HG02981 (cell line): Measurements from ENCODE around the gene CDCP1.

Source experiments
- ATAC-seq: cut with Tn5 transposase; IDR thresholded peaks from one replicate; pipeline ENCODE4 v1.9.1; 2021; ENCODE audit warnings: mild to moderate bottlenecking, moderate library complexity; ENCODE audit not compliant: unreplicated experiment

CDCP1 gene

GRCh38 chr3:45145681-45146614 lies at the start of gene CDCP1:
Gene CDCP1 (minus strand): TSS chr3:45146378. CDS start chr3:45146287, 91 bp downstream.
- ATAC-seq, result no peak

DNA sequence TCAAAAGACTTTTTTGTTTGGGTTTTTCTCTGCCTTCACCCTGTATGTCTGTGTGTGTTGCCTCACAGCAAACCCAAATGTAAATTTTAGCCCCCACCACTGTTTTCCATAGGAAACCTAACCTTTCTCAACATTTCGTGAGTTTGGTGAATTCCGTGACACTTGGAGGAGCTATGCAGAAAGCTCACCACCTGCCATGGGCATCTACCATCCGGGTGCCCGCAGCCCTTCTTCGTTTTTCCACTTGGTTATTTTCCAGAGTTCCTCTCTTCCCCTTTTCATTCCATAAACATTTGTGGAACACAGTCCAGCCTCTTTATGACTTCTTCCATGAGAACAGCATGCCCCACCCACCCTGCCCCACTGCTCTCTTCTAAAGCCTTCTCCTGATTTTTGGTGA lies 48.6 kb upstream of the CDCP1 start:
- no peak for ATAC-seq

- no peak for ATAC-seq
Measured at GRCh38 chr3:45191924-45192417, 45.8 kb upstream of the CDCP1 start.

- ATAC-seq, result no peak
Measured at GRCh38 chr3:45191424-45191823, 45.2 kb upstream of the CDCP1 start.

DNA sequence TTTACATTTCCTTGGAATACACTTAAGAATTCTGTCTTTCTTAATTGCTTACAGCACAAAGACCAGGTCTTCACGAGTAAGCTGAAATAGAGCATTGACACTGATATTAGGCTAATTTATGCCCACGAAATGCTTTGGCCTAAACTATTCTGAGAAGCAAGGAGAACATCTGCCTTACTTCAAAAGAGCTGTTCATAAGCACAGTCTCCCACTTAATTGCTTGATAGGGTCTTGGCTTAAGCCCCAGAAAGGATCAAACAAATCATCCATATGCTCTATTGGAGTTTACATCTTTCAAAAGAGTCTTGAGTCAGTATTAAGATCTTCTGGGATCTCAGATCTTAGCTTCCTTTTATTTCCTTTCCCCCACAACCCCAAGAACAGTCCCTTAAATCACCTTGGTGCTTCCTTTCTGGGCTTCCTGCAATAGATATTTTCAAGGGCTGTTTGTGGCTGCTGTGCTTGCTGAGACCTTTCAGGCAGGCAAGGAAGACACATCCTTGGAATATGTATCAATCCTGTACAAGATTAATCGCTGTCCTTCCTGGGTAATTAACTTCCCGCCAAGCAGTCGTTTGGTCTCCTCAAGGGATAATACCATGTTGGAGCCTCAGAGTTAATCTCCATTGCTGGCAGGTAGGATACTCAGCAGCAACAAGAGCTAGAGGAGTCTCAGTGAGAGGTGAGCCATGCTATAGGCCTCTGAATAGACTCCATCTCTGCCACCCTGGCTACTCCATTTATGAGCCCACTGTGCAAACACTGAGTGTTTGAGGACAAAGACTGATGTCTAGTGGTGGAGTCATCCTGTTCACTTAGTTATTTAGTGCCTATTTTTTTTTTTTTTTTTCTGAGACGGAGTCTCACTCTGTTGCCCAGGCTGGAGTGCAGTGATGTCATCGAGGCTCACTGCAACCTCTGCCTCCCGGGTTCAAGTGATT lies 42.8 kb upstream of the CDCP1 start:
- ATAC-seq, result no peak

- no peak for ATAC-seq
Measured at GRCh38 chr3:45187694-45188141, 41.5 kb upstream of the CDCP1 start.

DNA sequence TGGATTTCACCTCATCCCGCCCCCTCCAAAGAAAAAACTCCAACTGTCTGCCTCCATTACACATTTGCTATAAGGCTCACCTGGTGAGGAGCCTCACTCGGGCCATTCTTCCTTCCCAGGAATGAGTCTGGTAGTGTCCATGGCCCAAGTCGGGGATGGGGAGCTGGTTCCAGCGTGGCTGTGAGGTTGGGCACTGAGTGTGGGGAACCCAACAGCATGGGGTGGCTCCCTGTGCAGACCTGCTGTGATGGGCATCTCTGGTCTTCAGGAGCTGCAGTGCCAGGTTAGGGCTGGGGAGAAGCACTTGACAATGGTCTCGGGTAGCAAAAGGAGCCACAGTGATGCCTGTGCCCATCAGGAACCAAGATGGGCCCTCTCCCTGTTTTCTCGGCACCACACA lies 40.7 kb upstream of the CDCP1 start:
- ATAC-seq, result no peak

- ATAC-seq, result no peak
Measured at GRCh38 chr3:45185461-45185860, 39.3 kb upstream of the CDCP1 start.

GRCh38 chr3:45185052-45185451 lies 38.9 kb upstream of the CDCP1 start:
- no peak for ATAC-seq

GRCh38 chr3:45183872-45184262 lies 37.7 kb upstream of the CDCP1 start:
- ATAC-seq, result no peak

DNA sequence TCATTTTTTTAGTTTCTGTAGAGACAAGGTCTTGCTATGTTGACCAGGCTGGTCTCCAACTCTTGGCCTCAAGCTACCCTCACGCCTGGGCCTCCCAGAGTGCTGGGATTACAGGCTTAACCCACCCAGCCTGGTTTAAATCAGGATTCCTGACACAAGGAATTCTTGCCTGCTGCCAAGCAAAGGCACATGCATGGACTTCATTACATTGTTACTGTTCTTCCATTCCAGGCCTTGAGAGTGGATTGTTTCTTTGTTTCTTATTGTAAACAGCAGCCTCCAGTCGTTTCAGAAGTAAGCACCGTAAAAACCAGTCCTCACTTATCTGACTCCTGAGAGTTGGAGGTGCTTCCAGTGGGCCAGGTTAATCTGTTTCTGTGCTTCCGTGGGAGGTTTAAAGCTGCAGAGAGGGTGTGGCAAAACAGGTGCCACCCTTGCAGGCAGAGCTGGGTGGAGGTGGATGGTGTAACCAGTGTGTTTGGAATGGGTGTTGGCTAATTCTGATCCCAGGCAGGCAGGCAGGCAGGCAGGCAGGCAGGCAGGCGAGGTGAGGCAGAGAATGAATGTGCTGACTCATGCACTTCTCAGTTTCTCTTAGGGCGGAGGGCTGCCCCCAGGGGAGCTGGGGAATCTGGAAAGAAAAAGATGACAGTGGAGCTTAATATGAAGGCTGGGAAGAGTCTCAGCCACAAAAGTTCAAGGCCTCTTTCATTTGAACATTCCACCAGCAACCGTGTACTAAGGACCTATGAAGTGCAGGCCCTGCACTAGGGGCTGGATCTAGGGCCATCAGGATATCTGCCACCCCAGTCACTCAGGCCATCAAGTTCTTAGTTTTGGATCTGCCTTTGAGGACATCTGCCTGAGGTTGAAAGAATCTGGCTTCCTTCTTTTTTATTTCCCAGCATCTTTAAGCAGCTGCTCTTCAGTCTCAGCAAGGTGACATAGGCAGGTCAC lies 37.0 kb upstream of the CDCP1 start:
- ATAC-seq, result no peak

DNA sequence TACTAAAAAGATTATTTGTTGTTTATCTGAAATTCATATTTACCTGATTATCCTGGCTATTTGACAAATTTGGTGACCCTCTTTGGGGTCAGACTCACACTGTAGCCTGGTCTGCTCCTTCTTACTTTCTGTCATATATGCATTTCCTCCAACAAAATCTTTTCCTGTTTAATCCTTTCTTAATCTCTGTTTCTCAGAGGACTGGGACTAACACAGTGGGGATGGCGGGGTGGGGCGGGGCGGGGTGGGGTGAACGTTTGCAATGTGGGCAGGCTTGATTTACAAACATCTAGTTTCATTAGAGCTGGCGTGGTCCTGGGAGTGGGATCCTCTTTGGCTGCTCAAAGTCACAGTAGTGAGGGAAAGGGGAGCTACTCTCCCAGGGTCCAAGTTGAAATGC lies 35.3 kb upstream of the CDCP1 start:
- no peak for ATAC-seq

DNA sequence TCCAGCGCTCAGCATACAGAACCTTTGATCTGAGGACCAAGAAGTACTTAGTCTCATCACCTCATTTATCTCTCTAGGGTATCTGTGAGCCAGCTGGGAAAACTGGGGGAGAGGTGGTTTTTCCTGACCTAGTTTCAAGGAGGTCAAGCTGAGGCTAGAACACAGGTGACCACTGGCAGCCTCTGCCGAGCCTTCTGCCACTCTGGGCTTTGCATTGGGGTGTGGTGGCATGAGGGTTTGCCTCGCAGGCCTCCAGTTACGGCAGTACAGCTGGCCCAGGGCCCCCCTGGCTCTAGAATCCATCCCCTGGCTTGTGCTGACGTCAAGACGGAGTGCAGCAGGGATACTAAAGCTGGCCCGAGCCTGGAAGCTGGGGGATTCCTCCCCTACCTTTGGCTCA lies 34.7 kb upstream of the CDCP1 start:
- no peak for ATAC-seq

DNA sequence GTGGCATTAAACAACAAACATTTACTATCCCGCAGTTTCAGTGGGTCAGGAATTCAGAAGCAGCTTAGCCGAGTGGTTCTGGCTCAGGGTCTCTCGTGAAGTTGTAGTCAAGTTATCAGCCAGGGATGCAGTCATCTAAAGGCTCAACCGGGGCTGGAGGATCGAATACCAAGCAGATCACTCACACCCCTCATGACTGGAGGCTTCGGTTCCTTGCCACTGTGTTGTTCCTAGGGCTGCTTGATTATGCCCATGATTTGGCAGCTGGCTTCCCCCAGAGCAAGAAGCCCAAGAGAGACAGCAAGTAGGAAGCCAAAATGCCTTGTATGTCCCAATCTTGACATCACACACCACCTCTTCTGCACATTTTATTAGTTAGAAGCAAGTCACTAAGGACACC lies 33.9 kb upstream of the CDCP1 start:
- no peak for ATAC-seq

- no peak for ATAC-seq
Measured at GRCh38 chr3:45179163-45179562, 33.0 kb upstream of the CDCP1 start.

GRCh38 chr3:45178183-45179023 lies 32.2 kb upstream of the CDCP1 start:
- no peak for ATAC-seq

DNA sequence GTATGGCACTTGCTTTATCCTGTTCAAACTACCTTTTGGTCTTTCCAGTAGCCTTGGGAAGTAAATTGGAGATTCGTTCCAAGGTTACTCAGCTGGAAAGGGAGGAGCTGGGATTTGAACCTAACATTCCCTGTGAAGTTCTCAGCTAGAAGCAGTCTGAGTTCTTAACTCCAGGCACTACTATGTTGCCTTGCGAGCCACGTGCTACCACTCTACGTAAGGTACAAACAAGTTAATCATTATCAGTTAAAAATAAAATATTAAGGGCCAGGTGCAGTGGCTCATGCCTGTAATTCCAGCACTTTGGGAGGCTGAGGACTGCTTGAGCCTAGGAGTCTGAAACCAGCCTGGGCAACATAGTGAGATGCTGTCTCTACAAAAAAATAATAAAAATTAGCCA lies 30.7 kb upstream of the CDCP1 start:
- no peak for ATAC-seq

DNA sequence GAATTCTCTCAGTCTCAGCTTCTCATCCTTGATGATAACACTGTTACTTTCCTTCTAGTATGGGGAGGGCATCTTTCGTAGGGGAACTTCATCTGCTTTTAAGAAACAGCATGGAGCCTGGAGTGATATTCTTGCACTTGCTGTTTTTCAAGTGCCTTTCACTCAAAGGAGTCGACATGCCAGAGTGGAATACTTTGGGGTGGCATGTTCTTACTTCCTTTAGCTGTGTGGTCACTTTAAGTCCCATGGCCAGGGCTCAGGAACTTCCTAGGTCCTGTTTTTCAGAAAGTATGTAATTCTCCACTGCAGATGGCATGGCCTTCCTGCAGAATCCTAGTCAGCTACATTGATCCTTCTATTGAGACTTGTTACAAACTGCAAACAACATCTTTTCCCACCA lies 28.1 kb upstream of the CDCP1 start:
- ATAC-seq, result no peak

GRCh38 chr3:45173776-45174175 lies 27.6 kb upstream of the CDCP1 start:
- no peak for ATAC-seq
